ENCODE data around the gene ARHGAP15.

ARHGAP15 gene

DNA sequence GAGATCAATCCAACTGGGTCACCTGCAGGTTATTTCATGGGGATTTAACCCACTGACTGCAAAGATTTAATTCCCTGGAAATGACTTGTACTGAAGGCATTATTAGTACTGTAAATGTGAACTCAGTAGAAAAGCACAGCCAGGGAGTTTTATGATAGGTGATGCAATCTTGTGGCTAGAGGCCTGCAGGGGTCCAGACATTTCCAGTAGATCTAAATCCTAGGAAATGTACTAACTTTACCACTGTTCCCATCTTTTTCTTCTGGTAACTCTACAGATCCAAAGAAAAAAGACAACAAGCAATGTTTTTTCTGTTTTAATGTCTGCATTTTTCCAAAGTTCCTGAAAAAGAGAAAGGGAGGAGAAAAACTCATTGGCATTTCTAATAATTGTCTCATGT lies 500.1 kb downstream of the ARHGAP15 start:
- TF ChIP-seq, protein P1, sequence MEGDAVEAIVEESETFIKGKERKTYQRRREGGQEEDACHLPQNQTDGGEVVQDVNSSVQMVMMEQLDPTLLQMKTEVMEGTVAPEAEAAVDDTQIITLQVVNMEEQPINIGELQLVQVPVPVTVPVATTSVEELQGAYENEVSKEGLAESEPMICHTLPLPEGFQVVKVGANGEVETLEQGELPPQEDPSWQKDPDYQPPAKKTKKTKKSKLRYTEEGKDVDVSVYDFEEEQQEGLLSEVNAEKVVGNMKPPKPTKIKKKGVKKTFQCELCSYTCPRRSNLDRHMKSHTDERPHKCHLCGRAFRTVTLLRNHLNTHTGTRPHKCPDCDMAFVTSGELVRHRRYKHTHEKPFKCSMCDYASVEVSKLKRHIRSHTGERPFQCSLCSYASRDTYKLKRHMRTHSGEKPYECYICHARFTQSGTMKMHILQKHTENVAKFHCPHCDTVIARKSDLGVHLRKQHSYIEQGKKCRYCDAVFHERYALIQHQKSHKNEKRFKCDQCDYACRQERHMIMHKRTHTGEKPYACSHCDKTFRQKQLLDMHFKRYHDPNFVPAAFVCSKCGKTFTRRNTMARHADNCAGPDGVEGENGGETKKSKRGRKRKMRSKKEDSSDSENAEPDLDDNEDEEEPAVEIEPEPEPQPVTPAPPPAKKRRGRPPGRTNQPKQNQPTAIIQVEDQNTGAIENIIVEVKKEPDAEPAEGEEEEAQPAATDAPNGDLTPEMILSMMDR (IDR thresholded peaks at IDR 0.05; ENCODE audit: insufficient read depth, low read length) = no peak
- TF ChIP-seq SPI1 (IDR thresholded peaks at IDR 0.05; ENCODE audit: borderline replicate concordance, low read depth) (no peak), GABPA (IDR thresholded peaks at IDR 0.05; ENCODE audit: low read depth) (no peak), POLR2AphosphoS5 (IDR thresholded peaks at IDR 0.05; ENCODE audit: low read depth) (no peak)
- TF ChIP-seq, protein P2, sequence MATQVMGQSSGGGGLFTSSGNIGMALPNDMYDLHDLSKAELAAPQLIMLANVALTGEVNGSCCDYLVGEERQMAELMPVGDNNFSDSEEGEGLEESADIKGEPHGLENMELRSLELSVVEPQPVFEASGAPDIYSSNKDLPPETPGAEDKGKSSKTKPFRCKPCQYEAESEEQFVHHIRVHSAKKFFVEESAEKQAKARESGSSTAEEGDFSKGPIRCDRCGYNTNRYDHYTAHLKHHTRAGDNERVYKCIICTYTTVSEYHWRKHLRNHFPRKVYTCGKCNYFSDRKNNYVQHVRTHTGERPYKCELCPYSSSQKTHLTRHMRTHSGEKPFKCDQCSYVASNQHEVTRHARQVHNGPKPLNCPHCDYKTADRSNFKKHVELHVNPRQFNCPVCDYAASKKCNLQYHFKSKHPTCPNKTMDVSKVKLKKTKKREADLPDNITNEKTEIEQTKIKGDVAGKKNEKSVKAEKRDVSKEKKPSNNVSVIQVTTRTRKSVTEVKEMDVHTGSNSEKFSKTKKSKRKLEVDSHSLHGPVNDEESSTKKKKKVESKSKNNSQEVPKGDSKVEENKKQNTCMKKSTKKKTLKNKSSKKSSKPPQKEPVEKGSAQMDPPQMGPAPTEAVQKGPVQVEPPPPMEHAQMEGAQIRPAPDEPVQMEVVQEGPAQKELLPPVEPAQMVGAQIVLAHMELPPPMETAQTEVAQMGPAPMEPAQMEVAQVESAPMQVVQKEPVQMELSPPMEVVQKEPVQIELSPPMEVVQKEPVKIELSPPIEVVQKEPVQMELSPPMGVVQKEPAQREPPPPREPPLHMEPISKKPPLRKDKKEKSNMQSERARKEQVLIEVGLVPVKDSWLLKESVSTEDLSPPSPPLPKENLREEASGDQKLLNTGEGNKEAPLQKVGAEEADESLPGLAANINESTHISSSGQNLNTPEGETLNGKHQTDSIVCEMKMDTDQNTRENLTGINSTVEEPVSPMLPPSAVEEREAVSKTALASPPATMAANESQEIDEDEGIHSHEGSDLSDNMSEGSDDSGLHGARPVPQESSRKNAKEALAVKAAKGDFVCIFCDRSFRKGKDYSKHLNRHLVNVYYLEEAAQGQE (IDR thresholded peaks at IDR 0.05; ENCODE audit: insufficient replicate concordance, low read depth) = no peak
- Histone ChIP-seq H3K4me3 (replicated peaks; ENCODE audit: insufficient read depth, low read length) (no peak overlapping the region), H3K27ac (replicated peaks) (no peak overlapping the region), H3K27me3 (ENCODE audit: insufficient read depth, poor library complexity, severe bottlenecking) (no peaks in the 10 kb centered on the region)
- DNase-seq (ENCODE audit: low read depth in 1 of 2, low spot score in 1 of 2) = no peak

DNA sequence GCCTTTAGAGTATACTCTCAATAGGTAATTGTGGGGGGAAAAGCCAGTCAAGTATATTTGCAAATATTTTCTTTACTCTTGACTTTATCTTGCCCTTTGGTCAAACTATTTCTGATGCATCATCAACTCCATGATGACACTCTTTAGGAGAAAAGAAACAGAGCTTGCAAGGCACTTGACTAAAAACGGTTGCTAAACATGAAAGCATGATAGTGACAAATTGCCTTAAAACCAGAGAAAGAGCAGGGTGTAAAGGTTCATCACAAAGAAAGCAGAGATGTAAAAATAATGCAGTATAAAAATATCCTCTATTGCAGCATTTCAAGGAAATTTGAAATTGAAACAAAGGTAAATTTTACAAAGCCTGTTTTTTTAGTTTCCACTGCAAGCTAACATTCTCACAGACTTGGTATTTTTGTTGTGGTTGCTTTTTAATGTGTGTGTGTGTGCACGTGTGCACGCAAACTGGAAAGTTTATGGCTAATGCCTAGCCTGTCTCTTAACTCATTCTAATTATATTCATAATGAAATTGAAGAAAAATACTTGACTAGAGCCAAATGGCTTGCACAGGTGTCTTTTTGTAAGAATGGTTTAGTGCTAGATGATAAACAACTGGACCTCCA lies 503.6 kb downstream of the ARHGAP15 start:
- DNase-seq (ENCODE audit: low read depth in 1 of 2, low spot score in 1 of 2) = no peak
- TF ChIP-seq SPI1 (IDR thresholded peaks at IDR 0.05; ENCODE audit: borderline replicate concordance, low read depth) = no peak
- no peak for TF ChIP-seq POLR2AphosphoS5 (IDR thresholded peaks at IDR 0.05; ENCODE audit: low read depth)
- TF ChIP-seq GABPA (IDR thresholded peaks at IDR 0.05; ENCODE audit: low read depth) = no peak
- TF ChIP-seq, protein P1 (IDR thresholded peaks at IDR 0.05; ENCODE audit: insufficient read depth, low read length) = no peak
- TF ChIP-seq, protein P2 (IDR thresholded peaks at IDR 0.05; ENCODE audit: insufficient replicate concordance, low read depth) = no peak
- Histone ChIP-seq H3K4me3 (replicated peaks; ENCODE audit: insufficient read depth, low read length) (no peak overlapping the region), H3K27me3 (ENCODE audit: insufficient read depth, poor library complexity, severe bottlenecking) (no peaks in the 10 kb centered on the region), H3K27ac (replicated peaks) (no peak overlapping the region)

DNA sequence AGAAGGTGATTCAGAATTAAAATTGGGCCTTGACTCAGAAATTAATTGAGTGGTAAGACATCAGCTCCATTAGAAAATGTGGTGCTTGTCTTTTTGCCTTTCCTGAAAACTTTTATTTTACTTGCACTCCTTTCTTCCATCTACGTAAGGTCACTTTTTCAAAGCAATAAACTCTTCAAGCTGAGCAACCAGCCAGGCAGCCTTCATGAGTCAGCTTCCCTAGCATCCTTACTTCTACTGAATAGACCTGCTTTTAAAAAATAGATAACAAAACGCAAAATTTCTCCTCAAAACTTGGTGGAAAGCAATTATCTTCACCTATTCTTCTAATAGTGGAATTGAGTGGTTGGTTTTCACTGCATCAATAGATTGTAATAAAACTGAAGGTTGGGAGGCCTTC lies 504.2 kb downstream of the ARHGAP15 start:
- Histone ChIP-seq H3K27ac (replicated peaks) (no peak overlapping the region), H3K27me3 (ENCODE audit: insufficient read depth, poor library complexity, severe bottlenecking) (no peaks in the 10 kb centered on the region), H3K4me3 (replicated peaks; ENCODE audit: insufficient read depth, low read length) (no peak overlapping the region)
- DNase-seq (ENCODE audit: low read depth in 1 of 2, low spot score in 1 of 2) = no peak
- TF ChIP-seq SPI1 (IDR thresholded peaks at IDR 0.05; ENCODE audit: borderline replicate concordance, low read depth) (no peak), POLR2AphosphoS5 (IDR thresholded peaks at IDR 0.05; ENCODE audit: low read depth) (no peak), GABPA (IDR thresholded peaks at IDR 0.05; ENCODE audit: low read depth) (no peak)
- TF ChIP-seq, protein P2 (IDR thresholded peaks at IDR 0.05; ENCODE audit: insufficient replicate concordance, low read depth) = no peak

All from HL-60 (cell line).